H54 (cell line): Measurements from ENCODE around the gene ARID5B.
A peak's percentile ranks its signal among the peaks of the same experiment; 100 is the strongest.

Source experiments
- DNase-seq: peaks from one replicate; pipeline ENCODE4 v3.0.0; 2011; ENCODE audit warnings: low spot score, mixed read lengths; ENCODE audit not compliant: insufficient read length
- FAIRE-seq: peaks from 3 replicates; lab custom pipeline; 2011; peaks lifted over from hg19 to GRCh38; lab: Jason Lieb, UNC
- POLR2A ChIP-seq: IDR thresholded peaks from 2 replicates; pipeline ENCODE4 v1.6.1; 2011; ENCODE audit warnings: low read depth, mild to moderate bottlenecking, low read length

ARID5B gene

GRCh38 chr10:61944410-61945147, 43.1 kb downstream of the ARID5B start:
- no peak for DNase-seq
- TF ChIP-seq POLR2A: no peak
- peak; percentile 69 for FAIRE-seq

GRCh38 chr10:61949687-61950086, 48.2 kb downstream of the ARID5B start:
- no peak for FAIRE-seq

GRCh38 chr10:61950449-61951143, 49.1 kb downstream of the ARID5B start:
- TF ChIP-seq POLR2A: no peak
- DNase-seq: no peak
- FAIRE-seq: no peak

More at GRCh38 chr10:61949687-61950086, 48.2 kb downstream of the ARID5B start:
- no peak for DNase-seq
- TF ChIP-seq POLR2A: no peak

GRCh38 chr10:61951144-61951483, 49.6 kb downstream of the ARID5B start:
- no peak for FAIRE-seq
- no peak for TF ChIP-seq POLR2A
- DNase-seq: no peak

GRCh38 chr10:61952028-61952674, 50.7 kb downstream of the ARID5B start:
- TF ChIP-seq POLR2A: no peak
- no peak for FAIRE-seq
- DNase-seq: no peak

- FAIRE-seq (no peak), DNase-seq (no peak)
- no peak for TF ChIP-seq POLR2A
Observed at GRCh38 chr10:61953183-61953582, 51.7 kb downstream of the ARID5B start.

- DNase-seq (no peak), FAIRE-seq (no peak)
- TF ChIP-seq POLR2A: no peak
Observed at GRCh38 chr10:61957806-61958205, 56.3 kb downstream of the ARID5B start.

GRCh38 chr10:61958311-61958710, 56.8 kb downstream of the ARID5B start:
- FAIRE-seq: no peak

GRCh38 chr10:61958805-61959204, 57.3 kb downstream of the ARID5B start:
- no peak for TF ChIP-seq POLR2A
- DNase-seq: no peak
- no peak for FAIRE-seq

More at GRCh38 chr10:61958311-61958710, 56.8 kb downstream of the ARID5B start:
- TF ChIP-seq POLR2A: no peak
- no peak for DNase-seq

- no peak for FAIRE-seq
Observed at GRCh38 chr10:61959814-61960213, 58.3 kb downstream of the ARID5B start.

GRCh38 chr10:61960396-61961120, 59.1 kb downstream of the ARID5B start:
- no peak for TF ChIP-seq POLR2A
- no peak for DNase-seq
- FAIRE-seq: no peak

More at GRCh38 chr10:61959814-61960213, 58.3 kb downstream of the ARID5B start:
- no peak for TF ChIP-seq POLR2A
- DNase-seq: no peak

GRCh38 chr10:61961278-61961677, 59.8 kb downstream of the ARID5B start:
- no peak for DNase-seq
- FAIRE-seq: no peak
- TF ChIP-seq POLR2A: no peak

GRCh38 chr10:61962971-61963370, 61.5 kb downstream of the ARID5B start:
- no peak for TF ChIP-seq POLR2A
- DNase-seq (no peak), FAIRE-seq (no peak)

- FAIRE-seq: no peak
- no peak for TF ChIP-seq POLR2A
- no peak for DNase-seq
Observed at GRCh38 chr10:61963669-61964058, 62.2 kb downstream of the ARID5B start.
